Islet of Langerhans (tissue), 1 donor: ENCODE measurements around the gene ZNF581.

Source experiments
- FAIRE-seq: peaks from one replicate; lab custom pipeline; 2011; peaks lifted over from hg19 to GRCh38; lab: Jason Lieb, UNC

Gene ZNF581

GRCh38 chr19:55633861-55634260 lies 9.6 kb upstream of the ZNF581 start:
- no peak for FAIRE-seq

- FAIRE-seq = no peak
Observed at GRCh38 chr19:55635334-55635717, 8.1 kb upstream of the ZNF581 start.

GRCh38 chr19:55635856-55636440 lies 7.5 kb upstream of the ZNF581 start:
- FAIRE-seq = no peak

- FAIRE-seq = no peak
Observed at GRCh38 chr19:55636723-55637122, 6.7 kb upstream of the ZNF581 start.

GRCh38 chr19:55637534-55637933 lies 5.9 kb upstream of the ZNF581 start:
- FAIRE-seq = no peak

GRCh38 chr19:55638864-55639359 lies 4.5 kb upstream of the ZNF581 start:
- FAIRE-seq = no peak

- no peak for FAIRE-seq
Observed at GRCh38 chr19:55640043-55640576, 3.3 kb upstream of the ZNF581 start.

GRCh38 chr19:55640577-55641425 lies 2.6 kb upstream of the ZNF581 start, which contains the start of gene ZNF580:
Gene ZNF580 (plus strand): TSS chr19:55641002. CDS start chr19:55642509, 1,507 bp downstream.
- no peak for FAIRE-seq

GRCh38 chr19:55641426-55642152 lies 1.9 kb upstream of the ZNF581 start:
- FAIRE-seq = no peak

GRCh38 chr19:55642153-55643002 lies 1.1 kb upstream of the ZNF581 start:
- no peak for FAIRE-seq

GRCh38 chr19:55643887-55644176 lies 383 bp downstream of the ZNF581 start:
- no peak for FAIRE-seq

- no peak for FAIRE-seq
Observed at GRCh38 chr19:55644191-55644833, 863 bp downstream of the ZNF581 start.

- FAIRE-seq = no peak
Observed at GRCh38 chr19:55644842-55645511, 1.5 kb downstream of the ZNF581 start.

GRCh38 chr19:55645512-55645881 lies 2.0 kb downstream of the ZNF581 start:
- FAIRE-seq = no peak

- no peak for FAIRE-seq
Observed at GRCh38 chr19:55646889-55647731, 3.7 kb downstream of the ZNF581 start.

- no peak for FAIRE-seq
Observed at GRCh38 chr19:55647732-55648584, 4.5 kb downstream of the ZNF581 start, which contains the start of gene CCDC106. Gene CCDC106 (plus strand): TSS chr19:55648212. CDS start chr19:55649047, 835 bp downstream.

GRCh38 chr19:55648585-55649267 lies 5.3 kb downstream of the ZNF581 start:
- no peak for FAIRE-seq
